GM13977 (cell line): ENCODE measurements around the gene PRAC2.

Source experiments
- DNase-seq: peaks from one replicate; pipeline ENCODE4 v3.0.0; 2012; ENCODE audit warnings: low spot score
- in situ Hi-C: fragments of 300-500 bp; cut with MboI; formaldehyde crosslinking; loops from one replicate; pipeline ENCODE4 v1.12.0; 2022; ENCODE audit warnings: low sequenced_read_pairs, low pct_unique_long_range_greater_than_20kb, mixed read lengths, inconsistent platforms; ENCODE audit not compliant: unreplicated experiment
- TF ChIP-seq, protein P1 (sequence below): IDR thresholded peaks from 2 replicates; pipeline ENCODE4 v1.5.1; 2012; ENCODE audit warnings: mild to moderate bottlenecking, control low read depth; ENCODE audit not compliant: insufficient read depth; ENCODE audit errors: extremely low read depth, missing control alignments

Gene PRAC2

GRCh38 chr17:48725288-48726064 is 2.5 kb downstream of the PRAC2 start:
- in situ Hi-C loops = loop anchor here (10.0 kb wide), 1 partner anchor 111 kb away; the partner anchor contains the start of genes HOXB7 and HOXB8
- no peak for DNase-seq
- TF ChIP-seq, protein P1, sequence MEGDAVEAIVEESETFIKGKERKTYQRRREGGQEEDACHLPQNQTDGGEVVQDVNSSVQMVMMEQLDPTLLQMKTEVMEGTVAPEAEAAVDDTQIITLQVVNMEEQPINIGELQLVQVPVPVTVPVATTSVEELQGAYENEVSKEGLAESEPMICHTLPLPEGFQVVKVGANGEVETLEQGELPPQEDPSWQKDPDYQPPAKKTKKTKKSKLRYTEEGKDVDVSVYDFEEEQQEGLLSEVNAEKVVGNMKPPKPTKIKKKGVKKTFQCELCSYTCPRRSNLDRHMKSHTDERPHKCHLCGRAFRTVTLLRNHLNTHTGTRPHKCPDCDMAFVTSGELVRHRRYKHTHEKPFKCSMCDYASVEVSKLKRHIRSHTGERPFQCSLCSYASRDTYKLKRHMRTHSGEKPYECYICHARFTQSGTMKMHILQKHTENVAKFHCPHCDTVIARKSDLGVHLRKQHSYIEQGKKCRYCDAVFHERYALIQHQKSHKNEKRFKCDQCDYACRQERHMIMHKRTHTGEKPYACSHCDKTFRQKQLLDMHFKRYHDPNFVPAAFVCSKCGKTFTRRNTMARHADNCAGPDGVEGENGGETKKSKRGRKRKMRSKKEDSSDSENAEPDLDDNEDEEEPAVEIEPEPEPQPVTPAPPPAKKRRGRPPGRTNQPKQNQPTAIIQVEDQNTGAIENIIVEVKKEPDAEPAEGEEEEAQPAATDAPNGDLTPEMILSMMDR = no peak

DNA sequence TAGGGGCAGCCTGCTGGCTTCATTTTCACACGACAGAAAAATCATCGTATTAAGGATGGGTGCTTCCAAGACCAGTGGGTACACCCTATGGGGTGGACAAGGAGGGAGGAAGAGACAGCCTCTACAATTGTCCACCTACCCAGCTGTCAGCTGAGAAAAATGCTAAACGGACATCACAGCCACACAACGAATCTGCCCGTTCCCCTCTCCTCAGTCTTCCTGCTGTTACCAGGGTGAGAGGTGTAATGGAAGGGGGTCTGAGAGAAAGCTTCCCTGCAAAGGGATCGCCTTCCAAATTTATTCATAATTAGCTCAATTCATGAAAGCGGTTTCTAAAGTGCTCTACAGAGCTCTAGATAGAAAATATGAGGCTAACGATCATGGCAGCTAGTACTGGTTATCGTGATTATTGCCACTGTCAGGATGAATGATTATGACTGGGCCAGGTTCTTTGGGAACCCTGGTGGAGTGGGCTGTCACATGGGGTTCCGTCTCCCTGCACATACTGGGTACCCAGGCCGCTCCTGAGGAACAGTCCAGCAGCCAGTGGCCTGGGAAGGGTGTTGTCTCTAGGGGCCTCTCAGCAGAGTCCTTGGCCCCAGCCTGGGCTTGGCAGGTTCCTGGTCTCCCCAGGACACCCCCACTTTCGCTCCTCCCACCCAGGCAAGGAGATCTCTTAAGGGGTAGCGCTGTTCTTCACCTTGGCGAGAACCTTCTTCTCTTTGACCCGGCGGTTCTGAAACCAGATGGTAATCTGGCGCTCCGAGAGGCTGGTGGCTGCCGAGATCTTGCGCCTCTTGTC is 3.3 kb downstream of the PRAC2 start:
- in situ Hi-C loops = loop anchor here (10.0 kb wide), 1 partner anchor 112 kb away; the partner anchor contains the start of genes HOXB7 and HOXB8
- no peak for DNase-seq
- TF ChIP-seq, protein P1 = no peak

- in situ Hi-C loops = loop anchor here (10.0 kb wide), 1 partner anchor 112 kb away; the partner anchor contains the start of genes HOXB7 and HOXB8
- DNase-seq = no peak
- TF ChIP-seq, protein P1 = no peak
Observed at GRCh38 chr17:48726916-48727286, 3.9 kb downstream of the PRAC2 start.

DNA sequence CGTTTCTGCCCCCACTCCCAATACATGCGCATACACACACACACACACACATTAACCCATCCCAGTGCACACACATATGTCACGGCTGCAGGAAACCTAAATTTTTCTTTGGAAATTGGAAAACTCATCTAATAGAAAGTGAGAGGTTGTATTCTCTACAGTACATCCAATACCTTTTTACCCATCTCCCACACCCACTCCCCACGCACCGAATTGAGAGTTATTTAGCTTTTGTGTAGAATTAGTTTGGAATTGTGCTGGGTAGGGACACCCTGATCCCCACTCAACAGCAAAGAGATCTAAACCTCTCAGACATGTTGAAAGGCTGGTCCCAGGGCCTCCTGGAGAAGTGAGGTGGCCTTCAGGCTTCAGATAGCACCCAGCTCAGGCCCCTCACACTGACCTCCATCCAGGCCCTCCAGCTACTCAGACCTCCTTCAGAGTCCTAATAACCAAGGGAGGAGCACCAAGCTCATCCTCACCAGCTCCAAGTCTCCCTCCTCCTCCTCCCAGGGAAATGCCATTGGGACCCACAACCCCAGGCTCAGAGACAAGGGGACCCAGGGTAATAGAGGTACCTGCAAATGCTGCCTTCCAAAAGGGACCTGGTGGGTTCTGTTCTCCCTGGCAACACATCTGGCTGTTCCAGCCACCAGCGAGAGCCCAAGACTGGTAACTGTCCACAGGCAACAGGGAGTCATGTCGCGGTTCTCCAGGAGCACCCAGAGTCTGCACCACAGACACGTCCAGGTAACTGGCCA is 4.6 kb downstream of the PRAC2 start:
- in situ Hi-C loops = loop anchor here (10.0 kb wide), 1 partner anchor 113 kb away; the partner anchor contains the start of genes HOXB7 and HOXB8
- no peak for DNase-seq
- TF ChIP-seq, protein P1 = no peak

DNA sequence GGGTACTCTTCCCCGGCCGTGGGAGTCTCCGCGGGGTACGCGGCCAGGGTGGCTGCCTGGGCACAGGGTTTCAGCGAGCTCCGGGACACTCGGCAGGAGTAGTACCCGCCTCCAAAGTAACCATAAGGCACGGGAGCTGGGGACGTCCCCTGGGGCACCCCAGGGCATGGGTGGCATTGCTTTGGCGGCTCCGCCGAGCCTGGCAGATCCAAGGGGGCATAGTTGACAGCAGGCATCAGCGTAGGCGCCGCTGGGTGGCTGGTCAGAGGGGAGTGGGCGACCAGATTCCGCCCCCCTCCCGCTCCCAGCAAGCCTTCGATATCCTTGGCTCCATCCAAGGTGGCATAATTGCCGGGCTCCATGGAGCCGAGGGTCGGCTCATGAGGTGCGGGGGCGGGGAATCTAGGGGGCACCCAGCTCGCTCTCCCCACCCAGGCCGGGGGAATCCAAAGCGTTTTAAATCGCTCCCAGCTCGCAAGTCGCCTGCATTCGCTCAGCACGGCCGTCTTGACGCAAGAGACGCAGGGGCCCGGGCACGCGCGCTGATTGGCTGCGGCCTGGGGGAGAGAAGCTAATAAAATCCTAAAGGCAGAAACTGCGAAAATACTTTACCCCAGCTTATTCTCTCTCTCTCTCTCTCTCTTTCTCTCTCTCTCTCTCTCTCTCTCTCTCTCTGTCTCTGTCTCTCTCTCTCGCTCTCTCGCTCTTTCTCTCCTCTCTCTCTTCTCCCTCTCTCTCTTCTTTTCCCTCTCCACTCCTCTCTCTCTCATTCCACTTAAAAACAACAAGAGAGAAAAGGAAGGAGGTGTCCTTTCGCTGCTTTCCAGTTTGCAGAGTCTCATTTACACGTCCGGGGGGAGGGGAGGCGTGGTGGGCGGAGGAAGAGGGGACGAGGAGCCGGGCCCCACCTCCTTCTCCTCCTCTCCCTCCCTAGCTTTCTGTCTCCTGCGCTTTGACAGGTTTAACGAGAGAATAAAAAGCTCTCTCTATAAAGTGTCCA is 5.5 kb downstream of the PRAC2 start, which contains the start of gene HOXB13:
Gene HOXB13, minus strand, starts transcription at position 519 of the 1,000 bp plus-strand sequence. Its CDS starts 157 bp downstream, at position 362.
- in situ Hi-C loops = loop anchor here (10.0 kb wide), 1 partner anchor 114 kb away; the partner anchor contains the start of genes HOXB7 and HOXB8
- TF ChIP-seq, protein P1 = no peak
- no peak for DNase-seq
